Thyroid gland (tissue), 4 donors: Measurements from ENCODE around the gene PTPRJ. TPM values are rescaled to one million over a fixed set of nuclear protein-coding genes. Genes with fewer than 3 reads are reported as not detected.

Source experiments
- DNase-seq, 2 donors: peaks; one replicate each; pipeline ENCODE4 v3.0.0-alpha.2; 2019
- H3K27ac ChIP-seq, 3 donors: fragments of 200-600 bp; sonication (generic); 1 replicate in 2 of 3; 2 replicates in 1 of 3; pipeline ENCODE4 v1.5.1; 2016 to 2019; ENCODE audit warnings: mild to moderate bottlenecking in 1 of 3, moderate library complexity in 1 of 3
- H3K27me3 ChIP-seq: fragments of 200-600 bp; sonication (generic); one replicate; pipeline ENCODE4 v1.5.1; 2019
- H3K36me3 ChIP-seq, 2 donors: fragments of 200-600 bp; sonication (generic); one replicate each; pipeline ENCODE4 v1.5.1; 2016 to 2019
- H3K4me1 ChIP-seq, 2 donors: fragments of 200-600 bp; sonication (generic); one replicate each; pipeline ENCODE4 v1.5.1; 2017 to 2019
- H3K4me3 ChIP-seq, 3 donors: fragments of 200-600 bp; sonication (generic); replicated peaks in 1 of 3; 1 replicate in 2 of 3; 2 replicates in 1 of 3; pipeline ENCODE4 v1.5.1; 2016; ENCODE audit warnings: mild to moderate bottlenecking in 1 of 3
- H3K9me3 ChIP-seq: fragments of 200-600 bp; sonication (generic); one replicate; pipeline ENCODE4 v1.5.1; 2017
- POLR2A ChIP-seq, 2 donors: fragments of 450-650 bp; IDR thresholded peaks; one replicate each; pipeline ENCODE4 v1.6.1; 2017; ENCODE audit warnings: antibody characterized with exemption in 2 of 2, mild to moderate bottlenecking in 2 of 2, moderate library complexity in 1 of 2
- WGBS, 2 donors: methylation state at CpG; one replicate each; pipeline ENCODE4 v1.1.5; 2017; 5-methylcytosine and 5-hydroxymethylcytosine counted together
- intact Hi-C: fragments of 100-400 bp; cut with DNase I; formaldehyde crosslinking; loops from one replicate; pipeline ENCODE4 v1.15.1; 2023
- total RNA-seq, 4 donors: library from RNA; depleted of rRNA; stranded (reverse); fragments of >200 nt; gene quantifications; one replicate each; pipeline ENCODE4 v1.2.3, GENCODE V29; 2016
- TF ChIP-seq, protein P1 (sequence below), 6 experiments: fragments of 200-600 bp in 3 of 6; fragments of 450-650 bp in 3 of 6; sonication (generic) in 3 of 6; IDR thresholded peaks; one replicate each; pipeline ENCODE4 v1.5.1; 2016 to 2019; ENCODE audit warnings: antibody characterized with exemption in 6 of 6, mild to moderate bottlenecking in 2 of 6, inconsistent platforms in 1 of 6, moderate library complexity in 1 of 6

Gene PTPRJ
- total RNA-seq, 4 donors from 2014 or later: 45.4 to 81.9 (median 58.6) TPM

- Histone ChIP-seq H3K27me3 (no peaks in the 10 kb centered on the region), H3K4me1 (peaks cover 12 to 23% of the 10 kb centered on the region in 2 donors), H3K4me3 (no peak overlapping the region), H3K36me3 (peaks cover 8 to 9% of the 10 kb centered on the region in 2 donors), H3K9me3 (no peaks in the 10 kb centered on the region), H3K27ac (peak overlapping the region in 2 of 3 donors; percentile 9 to 62)
- DNase-seq: no peak
- WGBS, 2 donors: 88 to 94% methylated on average over 6 of the region's 6 CpGs
- intact Hi-C loops: no loop called here
- TF ChIP-seq POLR2A (IDR thresholded peaks at IDR 0.05): no peak
- TF ChIP-seq, protein P1, sequence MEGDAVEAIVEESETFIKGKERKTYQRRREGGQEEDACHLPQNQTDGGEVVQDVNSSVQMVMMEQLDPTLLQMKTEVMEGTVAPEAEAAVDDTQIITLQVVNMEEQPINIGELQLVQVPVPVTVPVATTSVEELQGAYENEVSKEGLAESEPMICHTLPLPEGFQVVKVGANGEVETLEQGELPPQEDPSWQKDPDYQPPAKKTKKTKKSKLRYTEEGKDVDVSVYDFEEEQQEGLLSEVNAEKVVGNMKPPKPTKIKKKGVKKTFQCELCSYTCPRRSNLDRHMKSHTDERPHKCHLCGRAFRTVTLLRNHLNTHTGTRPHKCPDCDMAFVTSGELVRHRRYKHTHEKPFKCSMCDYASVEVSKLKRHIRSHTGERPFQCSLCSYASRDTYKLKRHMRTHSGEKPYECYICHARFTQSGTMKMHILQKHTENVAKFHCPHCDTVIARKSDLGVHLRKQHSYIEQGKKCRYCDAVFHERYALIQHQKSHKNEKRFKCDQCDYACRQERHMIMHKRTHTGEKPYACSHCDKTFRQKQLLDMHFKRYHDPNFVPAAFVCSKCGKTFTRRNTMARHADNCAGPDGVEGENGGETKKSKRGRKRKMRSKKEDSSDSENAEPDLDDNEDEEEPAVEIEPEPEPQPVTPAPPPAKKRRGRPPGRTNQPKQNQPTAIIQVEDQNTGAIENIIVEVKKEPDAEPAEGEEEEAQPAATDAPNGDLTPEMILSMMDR (IDR thresholded peaks at IDR 0.05): no peak
Observed at GRCh38 chr11:48125866-48126265, 145.5 kb downstream of the PTPRJ start.

- peak; percentile 82 to 86 for DNase-seq
- H3K9me3 ChIP-seq: no peaks in the 10 kb centered on the region
- peaks cover 8 to 9% of the 10 kb centered on the region in 2 donors for H3K36me3 ChIP-seq
- H3K27me3 ChIP-seq: no peaks in the 10 kb centered on the region
- TF ChIP-seq, protein P1 (IDR thresholded peaks at IDR 0.05): no peak
- TF ChIP-seq POLR2A (IDR thresholded peaks at IDR 0.05): no peak
- intact Hi-C loops: no loop called here
- WGBS, 2 donors: 65 to 75% methylated on average over 22 of the region's 22 CpGs
- peak overlapping the region; percentile 56 to 62 (median 57) for H3K27ac ChIP-seq
- no peak overlapping the region for H3K4me3 ChIP-seq
- peaks cover 12 to 23% of the 10 kb centered on the region in 2 donors for H3K4me1 ChIP-seq
Observed at GRCh38 chr11:48127521-48128183, 147.3 kb downstream of the PTPRJ start.

DNA sequence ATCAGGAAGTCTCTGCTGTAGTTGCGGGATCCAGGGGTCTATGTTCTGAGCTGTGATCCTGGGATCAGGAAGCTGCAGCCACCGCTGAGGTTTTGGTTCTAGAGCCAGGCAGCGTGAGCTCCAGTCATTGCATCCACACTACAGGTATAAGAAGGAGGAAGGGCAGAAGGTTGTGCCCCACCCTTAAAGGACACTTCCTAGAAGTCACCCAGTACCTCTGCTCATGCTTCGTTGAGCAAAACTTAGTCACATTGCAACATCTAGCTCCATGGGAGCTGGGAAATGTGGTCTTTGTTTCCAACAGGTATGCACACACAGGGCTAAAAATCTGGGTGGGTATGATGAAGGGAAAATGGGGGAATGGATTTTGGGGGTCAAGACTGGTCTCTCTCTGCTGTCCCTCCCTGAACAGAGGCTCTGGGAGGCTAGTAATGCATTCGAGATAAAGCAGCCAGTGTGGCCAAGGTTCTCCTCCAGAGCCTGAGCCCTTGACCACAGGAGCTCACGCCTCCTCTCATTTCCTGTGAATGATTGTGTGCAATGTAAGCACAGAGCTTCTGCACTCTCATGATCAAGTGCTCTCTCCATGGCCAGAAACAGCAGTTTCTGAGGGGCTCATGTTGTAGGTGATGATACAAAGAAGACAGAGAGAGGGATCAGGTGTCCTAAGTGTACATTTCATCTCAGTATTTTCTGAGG is 149.5 kb downstream of the PTPRJ start:
- no peak overlapping the region for H3K27ac ChIP-seq
- H3K9me3 ChIP-seq: no peaks in the 10 kb centered on the region
- intact Hi-C loops: no loop called here
- H3K27me3 ChIP-seq: no peaks in the 10 kb centered on the region
- 67 to 86% methylated on average over 6 of the region's 6 CpGs for WGBS, 2 donors
- no peak for TF ChIP-seq POLR2A (IDR thresholded peaks at IDR 0.05)
- TF ChIP-seq, protein P1 (IDR thresholded peaks at IDR 0.05): no peak
- H3K4me3 ChIP-seq: no peak overlapping the region
- H3K36me3 ChIP-seq: peaks cover 4 to 8% of the 10 kb centered on the region in 2 donors
- H3K4me1 ChIP-seq: peaks cover 12 to 23% of the 10 kb centered on the region in 2 donors
- DNase-seq: no peak

GRCh38 chr11:48134221-48134922 is 154.0 kb downstream of the PTPRJ start:
- WGBS, 2 donors: 89 to 93% methylated on average over 10 of the region's 10 CpGs

More at GRCh38 chr11:48134221-48134922, 154.0 kb downstream of the PTPRJ start:
- TF ChIP-seq, protein P1 (IDR thresholded peaks at IDR 0.05): no peak
- no peak for TF ChIP-seq POLR2A (IDR thresholded peaks at IDR 0.05)
- Histone ChIP-seq H3K4me1 (peaks cover 0 to 5% of the 10 kb centered on the region in 2 donors), H3K9me3 (no peaks in the 10 kb centered on the region), H3K4me3 (no peak overlapping the region), H3K36me3 (peaks cover 2 to 10% of the 10 kb centered on the region in 2 donors), H3K27ac (no peak overlapping the region), H3K27me3 (no peaks in the 10 kb centered on the region)
- DNase-seq: no peak
- intact Hi-C loops: no loop called here
